ENCODE measurements around the gene SCNN1A. TPM values are rescaled to one million over a fixed set of nuclear protein-coding genes. Genes with fewer than 3 reads are reported as not detected.

Gene SCNN1A
- total RNA-seq, 4 donors from 2014 or later = 0.83 to 3.3 (median 1.8) TPM

DNA sequence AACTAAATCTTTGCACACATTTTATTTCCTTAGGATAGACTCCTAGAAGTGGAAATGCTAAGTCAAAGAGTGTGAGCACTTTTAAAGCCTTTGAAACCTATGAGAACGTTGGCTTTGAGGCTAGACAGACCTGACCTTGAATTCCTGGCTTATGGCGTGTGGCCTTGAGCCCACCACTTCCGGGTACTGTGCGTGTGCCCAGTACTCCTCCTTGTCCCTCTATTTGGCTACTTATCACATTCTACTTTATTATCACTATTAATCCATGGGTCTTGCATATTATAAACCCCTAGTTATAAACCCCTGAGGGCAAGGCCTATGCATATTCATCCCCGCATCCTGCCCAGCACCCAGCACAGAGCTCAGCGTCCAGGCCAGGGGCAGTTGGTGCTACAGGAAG lies 43.4 kb upstream of the SCNN1A start:
- no peak for DNase-seq (ENCODE audit: extremely low spot score)
- TF ChIP-seq EP300 (IDR thresholded peaks at IDR 0.05) (no peak), POLR2AphosphoS5 (IDR thresholded peaks at IDR 0.05) (no peak), POLR2A (IDR thresholded peaks at IDR 0.05; ENCODE audit: low read depth) (no peak)
- TF ChIP-seq, protein P1, sequence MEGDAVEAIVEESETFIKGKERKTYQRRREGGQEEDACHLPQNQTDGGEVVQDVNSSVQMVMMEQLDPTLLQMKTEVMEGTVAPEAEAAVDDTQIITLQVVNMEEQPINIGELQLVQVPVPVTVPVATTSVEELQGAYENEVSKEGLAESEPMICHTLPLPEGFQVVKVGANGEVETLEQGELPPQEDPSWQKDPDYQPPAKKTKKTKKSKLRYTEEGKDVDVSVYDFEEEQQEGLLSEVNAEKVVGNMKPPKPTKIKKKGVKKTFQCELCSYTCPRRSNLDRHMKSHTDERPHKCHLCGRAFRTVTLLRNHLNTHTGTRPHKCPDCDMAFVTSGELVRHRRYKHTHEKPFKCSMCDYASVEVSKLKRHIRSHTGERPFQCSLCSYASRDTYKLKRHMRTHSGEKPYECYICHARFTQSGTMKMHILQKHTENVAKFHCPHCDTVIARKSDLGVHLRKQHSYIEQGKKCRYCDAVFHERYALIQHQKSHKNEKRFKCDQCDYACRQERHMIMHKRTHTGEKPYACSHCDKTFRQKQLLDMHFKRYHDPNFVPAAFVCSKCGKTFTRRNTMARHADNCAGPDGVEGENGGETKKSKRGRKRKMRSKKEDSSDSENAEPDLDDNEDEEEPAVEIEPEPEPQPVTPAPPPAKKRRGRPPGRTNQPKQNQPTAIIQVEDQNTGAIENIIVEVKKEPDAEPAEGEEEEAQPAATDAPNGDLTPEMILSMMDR (IDR thresholded peaks at IDR 0.05) = no peak
- Histone ChIP-seq H3K4me3 (no peak overlapping the region), H3K4me1 (peaks cover 0 to 21% (median 12%) of the 10 kb centered on the region in 4 donors), H3K27ac (replicated peaks in 1 of 4) (no peak overlapping the region), H3K27me3 (no peaks in the 10 kb centered on the region), H3K9me3 (no peaks in the 10 kb centered on the region), H3K36me3 (no peaks in the 10 kb centered on the region)
- intact Hi-C loops (cut with DNase I) = no loop called here
- WGBS = 82% methylated on average over 6 of the region's 6 CpGs

DNA sequence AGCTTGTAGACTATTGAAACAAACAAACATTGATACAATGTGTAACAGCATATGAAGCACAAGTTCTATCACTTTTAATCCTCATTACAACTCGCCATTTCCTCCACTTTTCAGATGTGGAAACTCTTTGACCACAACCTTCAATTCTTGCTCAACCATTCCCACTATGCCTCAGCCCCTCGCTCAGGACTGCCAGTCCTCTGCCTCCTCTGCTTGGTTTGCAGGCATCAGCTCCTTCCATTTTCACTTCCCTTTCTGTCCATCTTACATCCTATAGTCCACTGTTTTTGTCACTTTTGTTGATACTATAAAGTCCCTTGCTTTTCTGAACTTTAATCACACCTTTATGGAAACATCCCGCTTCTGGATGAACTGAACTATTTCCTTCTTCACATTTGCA lies 41.2 kb upstream of the SCNN1A start:
- Histone ChIP-seq H3K9me3 (no peaks in the 10 kb centered on the region), H3K4me1 (peaks cover 0 to 15% (median 7%) of the 10 kb centered on the region in 4 donors), H3K4me3 (no peak overlapping the region), H3K27ac (replicated peaks in 1 of 4) (no peak overlapping the region), H3K36me3 (no peaks in the 10 kb centered on the region), H3K27me3 (no peaks in the 10 kb centered on the region)
- intact Hi-C loops (cut with DNase I) = no loop called here
- WGBS = 85% methylated on average over 3 of the region's 3 CpGs
- DNase-seq (ENCODE audit: extremely low spot score) = no peak
- TF ChIP-seq, protein P1 (IDR thresholded peaks at IDR 0.05) = no peak
- TF ChIP-seq POLR2AphosphoS5 (IDR thresholded peaks at IDR 0.05) (no peak), EP300 (IDR thresholded peaks at IDR 0.05) (no peak), POLR2A (IDR thresholded peaks at IDR 0.05; ENCODE audit: low read depth) (no peak)

DNA sequence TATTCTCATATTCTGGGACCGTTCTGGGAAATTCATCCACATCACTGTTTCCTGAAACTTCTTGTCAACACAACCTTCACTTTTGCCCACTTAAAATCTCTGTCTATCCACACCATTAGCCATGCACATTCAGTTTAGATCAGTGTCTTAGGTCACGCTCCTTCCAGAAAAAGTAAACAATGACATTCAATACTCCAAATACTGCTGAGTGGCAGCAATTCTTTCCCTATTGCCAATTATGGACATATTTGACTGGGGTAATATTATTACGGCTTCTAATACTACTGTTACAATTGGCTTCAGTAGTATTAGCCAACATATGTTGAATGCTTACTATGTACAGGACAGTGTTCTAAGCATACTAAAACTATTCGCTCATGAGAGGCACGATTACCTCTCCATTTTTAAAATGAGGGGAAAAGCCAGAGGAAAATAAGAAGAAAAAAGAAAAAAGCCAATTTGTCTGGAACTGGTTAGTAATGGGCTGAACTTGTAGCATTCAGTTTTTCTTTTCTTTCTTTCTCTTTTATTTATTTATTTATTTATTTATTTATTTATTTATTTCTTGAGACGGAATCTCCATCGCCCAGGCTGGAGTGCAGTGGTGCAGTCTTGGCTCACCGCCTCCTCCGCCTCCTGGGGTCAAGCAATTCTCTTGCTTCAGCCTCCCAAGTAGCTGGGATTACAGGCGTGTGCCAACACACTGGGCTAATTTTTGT lies 32.0 kb upstream of the SCNN1A start:
- intact Hi-C loops (cut with DNase I) = no loop called here
- no peaks in the 10 kb centered on the region for H3K27me3 ChIP-seq
- no peaks in the 10 kb centered on the region for H3K9me3 ChIP-seq
- no peak overlapping the region for H3K27ac ChIP-seq (replicated peaks in 1 of 4)
- TF ChIP-seq, protein P1 (IDR thresholded peaks at IDR 0.05) = no peak
- TF ChIP-seq POLR2AphosphoS5 (IDR thresholded peaks at IDR 0.05) (no peak), EP300 (IDR thresholded peaks at IDR 0.05) (no peak), POLR2A (IDR thresholded peaks at IDR 0.05; ENCODE audit: low read depth) (no peak)
- no peak overlapping the region for H3K4me3 ChIP-seq
- WGBS = 94% methylated on average over 10 of the region's 10 CpGs
- H3K4me1 ChIP-seq = no peaks in the 10 kb centered on the region
- H3K36me3 ChIP-seq = no peaks in the 10 kb centered on the region
- no peak for DNase-seq (ENCODE audit: extremely low spot score)

DNA sequence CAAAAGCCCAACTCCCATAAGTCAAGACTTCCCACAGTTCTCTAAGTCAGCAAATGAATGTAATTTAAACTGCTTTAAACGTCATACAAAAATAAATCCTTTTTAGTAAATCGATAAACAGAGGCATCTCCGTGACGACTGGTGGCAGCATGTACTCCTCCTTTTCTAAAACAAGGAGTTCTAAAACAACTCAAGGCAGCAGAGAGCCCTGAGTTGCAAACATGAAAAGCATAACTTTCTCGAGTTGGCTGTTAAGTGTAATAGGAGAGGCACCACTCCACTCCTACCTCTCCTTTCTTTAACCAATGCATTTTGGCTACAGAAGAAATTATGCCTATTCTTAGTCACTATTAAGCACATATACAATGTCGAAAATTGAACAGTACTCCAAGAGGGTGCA lies 30.6 kb upstream of the SCNN1A start:
- intact Hi-C loops (cut with DNase I) = no loop called here
- DNase-seq (ENCODE audit: extremely low spot score) = no peak
- H3K36me3 ChIP-seq = no peaks in the 10 kb centered on the region
- TF ChIP-seq POLR2A (IDR thresholded peaks at IDR 0.05; ENCODE audit: low read depth) = no peak
- no peak for TF ChIP-seq EP300 (IDR thresholded peaks at IDR 0.05)
- TF ChIP-seq POLR2AphosphoS5 (IDR thresholded peaks at IDR 0.05) = no peak
- TF ChIP-seq, protein P1 (IDR thresholded peaks at IDR 0.05) = no peak
- no peak overlapping the region for H3K4me3 ChIP-seq
- no peaks in the 10 kb centered on the region for H3K4me1 ChIP-seq
- H3K9me3 ChIP-seq = no peaks in the 10 kb centered on the region
- 67% methylated on average over 6 of the region's 6 CpGs for WGBS
- no peaks in the 10 kb centered on the region for H3K27me3 ChIP-seq
- no peak overlapping the region for H3K27ac ChIP-seq (replicated peaks in 1 of 4)

DNA sequence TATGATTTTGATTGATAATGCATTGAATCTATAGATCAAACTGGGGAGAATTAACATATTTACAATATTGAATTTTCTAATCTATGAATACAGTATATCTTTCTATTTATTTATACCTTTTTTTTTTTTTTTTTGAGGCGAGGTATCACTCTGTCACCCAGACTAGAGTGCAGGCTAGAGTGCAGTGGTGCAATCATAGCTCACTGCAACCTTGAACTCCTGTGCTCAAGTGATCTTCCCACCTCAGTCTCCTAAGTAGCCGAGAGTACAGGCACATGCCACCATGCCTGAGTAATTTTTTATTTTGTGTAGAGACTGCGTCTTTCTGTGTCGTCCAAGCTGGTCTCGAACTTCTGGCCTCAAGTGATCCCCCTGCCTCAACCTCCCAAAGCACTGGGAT lies 29.0 kb upstream of the SCNN1A start:
- H3K4me1 ChIP-seq = no peaks in the 10 kb centered on the region
- TF ChIP-seq, protein P1 (IDR thresholded peaks at IDR 0.05) = no peak
- TF ChIP-seq POLR2A (IDR thresholded peaks at IDR 0.05; ENCODE audit: low read depth) = no peak
- TF ChIP-seq POLR2AphosphoS5 (IDR thresholded peaks at IDR 0.05) = no peak
- no peak for TF ChIP-seq EP300 (IDR thresholded peaks at IDR 0.05)
- WGBS = 86% methylated on average over 5 of the region's 5 CpGs
- intact Hi-C loops (cut with DNase I) = no loop called here
- H3K27me3 ChIP-seq = no peaks in the 10 kb centered on the region
- H3K27ac ChIP-seq (replicated peaks in 1 of 4) = no peak overlapping the region
- no peak overlapping the region for H3K4me3 ChIP-seq
- no peak for DNase-seq (ENCODE audit: extremely low spot score)
- no peaks in the 10 kb centered on the region for H3K36me3 ChIP-seq
- no peaks in the 10 kb centered on the region for H3K9me3 ChIP-seq

Measured in esophagus muscularis mucosa (tissue), 4 donors.